IPS-NIHi11 (cell line): ENCODE data around the gene KLHL29.

Experiments
- DNase-seq: peaks from one replicate; pipeline ENCODE4 v3.0.0; 2012; ENCODE audit warnings: mixed read lengths, low spot score

The KLHL29 gene

GRCh38 chr2:23531280-23531679 is 146.3 kb downstream of the KLHL29 start:
- DNase-seq, result no peak

- no peak for DNase-seq
These were observed 146.9 kb downstream of the KLHL29 start for GRCh38 chr2:23531881-23532280.

DNA sequence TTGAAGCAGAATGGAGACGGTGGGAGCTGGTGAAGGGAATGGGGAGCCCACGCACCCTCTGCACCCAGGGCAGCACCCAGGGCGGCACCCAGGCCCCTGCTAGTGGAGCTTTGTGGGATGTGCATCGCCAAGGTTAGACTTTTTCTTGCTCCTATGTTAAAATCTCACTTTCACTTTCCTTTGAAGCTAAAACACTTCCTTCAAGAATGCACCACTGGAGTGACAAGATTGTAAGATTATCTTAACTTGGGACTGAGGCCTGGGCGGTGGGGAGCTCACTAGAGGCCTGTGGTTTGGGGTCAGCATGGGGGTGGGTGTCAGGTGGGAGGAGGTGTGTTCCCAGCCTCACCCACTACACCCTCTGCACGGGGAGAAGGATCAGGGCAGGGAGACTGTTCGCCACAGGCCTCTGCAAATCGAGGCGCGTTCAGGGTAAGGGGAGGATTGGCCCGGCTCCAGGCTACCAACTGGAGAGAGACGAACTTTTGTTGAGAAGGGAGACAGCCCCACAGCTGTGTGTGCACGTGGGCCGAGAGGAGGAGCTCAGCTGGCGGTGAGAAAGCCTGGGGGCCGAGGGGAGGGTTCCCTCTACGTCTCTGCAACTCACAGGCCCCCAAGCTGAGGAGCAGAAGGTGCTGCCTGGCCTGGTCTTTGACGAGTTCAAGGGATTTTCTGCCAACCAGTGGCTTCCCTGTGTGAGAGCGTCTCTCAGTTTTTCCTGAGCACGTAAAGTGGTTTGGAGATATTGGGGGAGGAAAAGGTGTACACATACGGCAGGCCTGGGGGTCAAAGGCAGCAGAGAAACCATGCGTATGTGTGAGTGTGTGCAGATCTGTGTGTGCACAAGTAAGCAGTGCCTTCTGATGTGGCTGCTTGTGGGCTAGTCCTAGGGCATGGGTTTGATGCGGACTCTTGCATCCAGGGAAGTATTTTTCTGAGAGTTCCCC is 147.7 kb downstream of the KLHL29 start:
- DNase-seq, result no peak

DNA sequence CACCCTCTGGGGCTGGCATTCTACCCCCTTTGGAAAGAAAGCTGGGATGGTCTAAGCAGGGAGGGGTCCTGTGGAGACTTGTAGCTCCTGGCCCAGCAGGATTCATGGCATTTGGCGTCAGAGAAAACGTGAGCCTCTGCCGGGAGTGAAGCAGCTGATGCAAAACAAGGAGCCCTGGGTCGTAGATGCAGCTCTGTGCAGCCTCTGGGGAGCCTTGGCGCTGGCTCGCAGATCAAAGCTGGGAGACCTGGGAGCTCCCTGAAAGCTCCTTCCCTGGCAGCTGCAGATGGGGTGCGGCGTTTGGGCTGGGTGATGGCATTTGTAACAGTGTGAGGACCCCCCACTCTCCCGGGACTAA is 148.3 kb downstream of the KLHL29 start:
- no peak for DNase-seq

DNA sequence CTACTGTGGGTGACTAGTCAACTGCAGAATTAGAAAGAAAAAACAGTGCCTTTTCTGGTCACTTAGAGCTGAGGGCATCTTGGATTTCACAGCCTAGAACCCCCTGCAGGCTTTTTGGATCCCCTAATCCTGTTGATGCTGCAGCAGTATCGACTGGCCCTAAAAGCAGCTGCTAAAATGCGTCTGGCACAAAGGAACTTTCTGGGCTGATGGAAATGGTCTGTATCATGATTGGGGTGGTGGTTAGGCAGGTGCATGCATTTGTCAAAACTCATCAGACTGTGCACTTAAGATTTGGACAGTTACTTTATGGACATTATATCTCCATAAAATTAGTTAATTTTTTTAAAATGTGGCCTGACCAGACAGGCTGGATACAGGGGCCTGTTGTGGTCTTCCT is 149.8 kb downstream of the KLHL29 start:
- DNase-seq, result no peak

DNA sequence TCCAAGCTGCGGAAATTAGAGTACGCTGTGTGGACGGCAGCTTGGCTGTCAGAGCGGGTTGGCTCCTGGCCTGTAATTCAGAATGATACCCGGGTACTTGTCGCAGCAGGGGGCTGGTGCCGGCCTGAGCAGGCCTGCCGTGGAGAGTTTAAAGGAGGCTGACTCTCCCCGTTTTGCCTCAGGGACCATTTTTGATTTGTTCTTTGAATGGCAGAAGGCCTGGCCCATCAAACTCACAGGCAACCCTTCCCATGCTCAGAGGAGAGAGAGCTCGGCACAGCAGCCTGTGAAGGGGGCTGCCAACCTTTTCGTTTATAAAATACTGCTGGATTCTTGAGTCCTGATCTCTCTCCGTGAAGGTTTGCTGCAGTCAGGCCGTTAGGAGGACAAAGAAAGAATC is 151.3 kb downstream of the KLHL29 start:
- no peak for DNase-seq

- DNase-seq, result no peak
These were observed 153.0 kb downstream of the KLHL29 start for GRCh38 chr2:23537991-23538390.

- no peak for DNase-seq
These were observed 153.6 kb downstream of the KLHL29 start for GRCh38 chr2:23538566-23538965.

DNA sequence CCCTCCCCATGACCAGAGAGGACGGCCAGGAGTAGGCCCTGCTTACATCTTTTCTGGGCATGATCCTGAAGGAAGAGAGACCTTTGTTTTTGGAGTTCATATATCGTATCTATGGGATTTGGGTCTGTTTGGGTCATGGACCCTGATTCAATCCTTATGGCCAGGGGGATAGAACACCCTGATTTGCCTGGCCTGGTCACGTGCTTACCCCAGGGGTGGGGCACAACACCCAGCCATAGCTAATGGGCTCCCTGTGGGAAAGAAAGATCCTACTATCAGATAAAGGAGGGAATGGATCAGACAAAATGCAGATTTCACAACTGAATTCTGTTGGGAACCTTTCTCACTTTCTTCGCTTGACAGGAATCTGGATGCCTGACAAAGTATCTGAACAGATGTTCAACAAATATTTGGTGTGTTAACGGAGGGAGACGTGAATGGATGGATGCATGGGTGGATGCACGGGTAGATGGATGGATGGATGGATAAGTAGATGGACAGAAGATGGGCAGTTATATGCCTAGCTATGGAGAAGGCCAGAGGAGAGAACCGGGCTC is 155.9 kb downstream of the KLHL29 start:
- DNase-seq, result no peak

GRCh38 chr2:23541503-23542229 is 156.7 kb downstream of the KLHL29 start:
- no peak for DNase-seq

- no peak for DNase-seq
These were observed 157.3 kb downstream of the KLHL29 start for GRCh38 chr2:23542230-23542789.

DNA sequence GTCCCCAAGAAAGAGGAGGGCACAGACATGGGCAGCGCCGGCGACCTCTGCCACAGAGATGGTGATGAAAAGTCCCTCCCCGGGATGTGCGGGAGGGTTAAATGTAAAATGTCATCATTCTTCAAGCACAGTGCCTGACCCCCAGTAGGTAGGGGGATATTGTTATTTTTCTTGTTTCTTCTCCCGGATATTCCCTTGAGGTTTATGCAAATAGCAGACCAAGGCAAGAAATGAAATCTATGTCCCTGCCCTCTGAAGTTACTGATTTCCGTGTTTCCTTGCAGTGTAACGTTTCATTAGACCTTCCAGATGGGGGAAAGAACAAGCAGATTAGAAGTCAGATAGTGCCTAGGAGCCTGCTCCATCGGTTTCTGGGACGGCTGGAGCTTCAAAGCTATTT is 158.3 kb downstream of the KLHL29 start:
- no peak for DNase-seq

- no peak for DNase-seq
These were observed 158.7 kb downstream of the KLHL29 start for GRCh38 chr2:23543728-23544127.

- DNase-seq, result no peak
These were observed 159.8 kb downstream of the KLHL29 start for GRCh38 chr2:23544589-23545295.

DNA sequence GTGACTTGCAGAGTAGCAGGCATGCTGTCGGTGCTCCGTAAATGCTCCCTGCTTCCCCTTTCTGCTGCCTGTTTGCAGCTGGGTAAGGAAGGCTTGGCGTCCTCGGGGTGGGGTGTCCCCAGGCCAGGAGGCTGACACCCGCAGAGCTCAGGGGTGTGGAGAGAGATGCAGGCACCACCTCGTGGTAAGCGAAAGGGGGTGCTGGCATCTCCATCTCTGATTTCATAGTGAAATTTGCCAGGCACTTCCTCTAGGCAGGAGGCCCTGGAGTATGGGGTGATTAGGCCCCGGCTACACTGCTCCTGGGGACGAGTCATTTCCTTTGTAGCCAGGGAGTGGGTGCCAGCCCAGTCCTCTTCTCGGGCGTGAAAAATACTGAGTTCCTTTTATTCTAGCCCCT is 160.4 kb downstream of the KLHL29 start:
- DNase-seq, result no peak

DNA sequence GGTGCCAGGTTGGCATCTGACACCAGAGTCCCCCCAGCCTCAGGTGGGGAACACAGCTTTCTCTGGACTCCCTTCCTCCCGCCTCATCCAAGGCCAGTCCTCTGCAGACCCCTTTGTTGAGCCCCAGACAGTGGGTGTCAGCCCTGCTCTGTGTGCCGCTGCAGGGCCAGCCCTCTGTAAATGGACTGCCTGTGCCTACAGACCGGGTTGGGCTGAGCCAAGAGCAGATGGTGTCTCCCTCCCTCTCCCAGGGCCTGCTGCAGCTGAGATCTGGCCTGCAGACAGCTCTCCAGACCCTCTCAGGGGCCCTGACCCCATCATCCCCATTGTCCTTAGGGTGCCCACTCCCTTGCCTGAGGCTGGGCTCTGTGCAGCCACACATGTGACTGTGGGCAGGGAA is 160.8 kb downstream of the KLHL29 start:
- no peak for DNase-seq

- DNase-seq, result no peak
These were observed 161.9 kb downstream of the KLHL29 start for GRCh38 chr2:23546913-23547312.

GRCh38 chr2:23547725-23548124 is 162.7 kb downstream of the KLHL29 start:
- DNase-seq, result no peak

GRCh38 chr2:23548143-23548769 is 163.3 kb downstream of the KLHL29 start:
- DNase-seq, result no peak

GRCh38 chr2:23549051-23549450 is 164.1 kb downstream of the KLHL29 start:
- no peak for DNase-seq

- DNase-seq, result no peak
These were observed 165.0 kb downstream of the KLHL29 start for GRCh38 chr2:23549821-23550530.
